Gastrocnemius medialis (tissue), 4 donors: ENCODE results near the gene ETFDH.

Source experiments
- CTCF ChIP-seq, 5 experiments: fragments of 450-650 bp in 3 of 5; fragments of 200-600 bp in 2 of 5; sonication (generic) in 2 of 5; IDR thresholded peaks in 4 of 5; conservative IDR thresholded peaks in 1 of 5; 1 replicate in 4 of 5; 2 replicates in 1 of 5; pipeline ENCODE4 v1.5.1; 2016 to 2019; ENCODE audit warnings: antibody characterized with exemption in 5 of 5, mild to moderate bottlenecking in 3 of 5, moderate library complexity in 3 of 5
- POLR2A ChIP-seq, 2 donors: fragments of 450-650 bp; IDR thresholded peaks; one replicate each; pipeline ENCODE4 v1.6.1; 2017; ENCODE audit warnings: antibody characterized with exemption in 2 of 2, mild to moderate bottlenecking in 2 of 2, moderate library complexity in 2 of 2

DNA sequence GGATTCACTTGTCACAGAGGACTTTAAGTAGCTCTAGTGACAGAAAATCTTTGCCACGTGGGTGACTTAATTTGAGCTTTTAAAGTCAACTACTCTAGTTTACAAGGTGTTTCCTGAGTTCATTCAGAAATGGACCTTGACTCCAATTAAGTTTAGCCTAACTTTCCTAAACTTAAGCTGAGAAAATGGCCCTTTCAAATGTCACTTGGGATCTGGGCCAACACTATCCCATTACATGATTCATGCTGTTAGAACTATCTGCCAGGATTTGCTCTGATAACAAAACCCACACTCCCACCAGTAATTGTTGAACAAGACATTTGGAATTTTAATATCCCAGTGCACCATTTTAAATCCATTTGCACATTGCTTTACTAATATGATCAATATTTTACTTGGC lies 41.2 kb upstream of the ETFDH start:
- TF ChIP-seq CTCF (IDR thresholded peaks at IDR 0.05 in 4 of 5, conservative IDR thresholded peaks at IDR 0.05 in 1 of 5) = no peak
- TF ChIP-seq POLR2A (IDR thresholded peaks at IDR 0.05) = no peak
